Body of pancreas (tissue), 4 donors: ENCODE results near the gene THNSL1. TPM values are rescaled to one million over a fixed set of nuclear protein-coding genes. Genes with fewer than 3 reads are reported as not detected.
A peak's percentile ranks its signal among the peaks of the same experiment; 100 is the strongest.

Experiments
- ATAC-seq: fragments of 150-250 bp; one replicate; pipeline ENCODE4 v1.9.1; 2016
- DNase-seq, 4 donors: peaks; one replicate each; pipeline ENCODE4 v3.0.0-alpha.2; 2019
- H3K27ac ChIP-seq, 4 donors: fragments of 200-600 bp; sonication (generic); 1 replicate in 3 of 4; 2 replicates in 1 of 4; pipeline versions ENCODE4 v1.5.1 to v1.6.1; 2016 to 2019; ENCODE audit warnings: mild to moderate bottlenecking in 1 of 4, mixed read lengths in 1 of 4, moderate library complexity in 1 of 4
- H3K27me3 ChIP-seq, 2 donors: fragments of 200-600 bp; sonication (generic); one replicate each; pipeline ENCODE4 v1.6.0; 2016; ENCODE audit warnings: mild to moderate bottlenecking in 1 of 2
- H3K36me3 ChIP-seq, 2 donors: fragments of 200-600 bp; sonication (generic); replicated peaks in 1 of 2; 2 replicates each; pipeline ENCODE4 v1.5.1; 2016; ENCODE audit warnings: low read depth in 2 of 2; ENCODE audit not compliant: insufficient read depth in 1 of 2
- H3K4me1 ChIP-seq: fragments of 200-600 bp; sonication (generic); one replicate; pipeline ENCODE4 v1.6.0; 2016
- H3K4me3 ChIP-seq, 2 donors: fragments of 200-600 bp; sonication (generic); 1 replicate in 1 of 2; 2 replicates in 1 of 2; pipeline ENCODE4 v1.5.1; 2016 to 2019
- H3K9me3 ChIP-seq, 3 donors: fragments of 200-600 bp; sonication (generic); 1 replicate in 2 of 3; 2 replicates in 1 of 3; pipeline ENCODE4 v1.5.1; 2016
- CTCF ChIP-seq, 7 experiments: fragments of 450-650 bp in 4 of 7; fragments of 200-600 bp in 3 of 7; sonication (generic) in 3 of 7; IDR thresholded peaks; one replicate each; pipeline ENCODE4 v1.5.1; 2016 to 2019; ENCODE audit warnings: antibody characterized with exemption in 7 of 7
- POLR2A ChIP-seq, 3 donors: fragments of 450-650 bp; IDR thresholded peaks; one replicate each; pipeline ENCODE4 v1.6.1; 2016; ENCODE audit warnings: antibody characterized with exemption in 3 of 3, mild to moderate bottlenecking in 2 of 3
- WGBS, 2 donors: methylation state at CpG; one replicate each; pipeline ENCODE4 v1.1.5; 2017; 5-methylcytosine and 5-hydroxymethylcytosine counted together
- intact Hi-C: fragments of 100-400 bp; cut with DNase I; formaldehyde crosslinking; loops from one replicate; pipeline ENCODE4 v1.15.1; 2023
- total RNA-seq, 2 donors: library from RNA; depleted of rRNA; stranded (reverse); fragments of >200 nt; gene quantifications; one replicate each; pipeline ENCODE4 v1.1.0, GENCODE V29; 2016

THNSL1 gene
- total RNA-seq, 2 donors from 2014 or later, result under 0.01 to 4.9 TPM

- DNase-seq (no peak), ATAC-seq (no peak)
- Histone ChIP-seq H3K36me3 (no peaks in the 10 kb centered on the region), H3K4me1 (peaks cover 24% of the 10 kb centered on the region), H3K27ac (peak overlapping the region in 1 of 4 donors; percentile 86), H3K9me3 (no peaks in the 10 kb centered on the region), H3K4me3 (no peak overlapping the region), H3K27me3 (no peaks in the 10 kb centered on the region)
- TF ChIP-seq CTCF (IDR thresholded peaks at IDR 0.05), result no peak
- TF ChIP-seq POLR2A (IDR thresholded peaks at IDR 0.05), result no peak
- intact Hi-C loops, result no loop called here
- WGBS, 2 donors, result 91 to 92% methylated on average over 1 of the region's 1 CpG
These were observed 46.7 kb downstream of the THNSL1 start for GRCh38 chr10:25063157-25063556.

- WGBS, 2 donors, result 94 to 99% methylated on average over 8 of the region's 8 CpGs
- Histone ChIP-seq H3K36me3 (no peaks in the 10 kb centered on the region), H3K4me3 (no peak overlapping the region), H3K27me3 (no peaks in the 10 kb centered on the region), H3K4me1 (peaks cover 24% of the 10 kb centered on the region), H3K27ac (no peak overlapping the region), H3K9me3 (no peaks in the 10 kb centered on the region)
- ATAC-seq (no peak), DNase-seq (no peak)
- TF ChIP-seq CTCF (IDR thresholded peaks at IDR 0.05) (no peak), POLR2A (IDR thresholded peaks at IDR 0.05) (no peak)
- intact Hi-C loops, result no loop called here
These were observed 47.2 kb downstream of the THNSL1 start for GRCh38 chr10:25063644-25064043.

GRCh38 chr10:25064401-25064800, 48.0 kb downstream of the THNSL1 start:
- TF ChIP-seq POLR2A (IDR thresholded peaks at IDR 0.05), result no peak
- no peak for TF ChIP-seq CTCF (IDR thresholded peaks at IDR 0.05)

GRCh38 chr10:25065761-25066476, 49.5 kb downstream of the THNSL1 start:
- WGBS, 2 donors, result 87 to 93% methylated on average over 4 of the region's 4 CpGs
- intact Hi-C loops, result no loop called here
- H3K4me3 ChIP-seq, result no peak overlapping the region
- DNase-seq (no peak), ATAC-seq (no peak)
- H3K27me3 ChIP-seq, result no peaks in the 10 kb centered on the region
- H3K36me3 ChIP-seq, result no peaks in the 10 kb centered on the region
- peaks cover 17% of the 10 kb centered on the region for H3K4me1 ChIP-seq
- no peak for TF ChIP-seq CTCF (IDR thresholded peaks at IDR 0.05)
- no peak for TF ChIP-seq POLR2A (IDR thresholded peaks at IDR 0.05)
- H3K9me3 ChIP-seq, result no peaks in the 10 kb centered on the region
- H3K27ac ChIP-seq, result no peak overlapping the region

More at GRCh38 chr10:25064401-25064800, 48.0 kb downstream of the THNSL1 start:
- ATAC-seq, result no peak
- intact Hi-C loops, result no loop called here
- Histone ChIP-seq H3K36me3 (no peaks in the 10 kb centered on the region), H3K9me3 (no peaks in the 10 kb centered on the region), H3K27ac (no peak overlapping the region), H3K4me3 (no peak overlapping the region), H3K27me3 (no peaks in the 10 kb centered on the region), H3K4me1 (peaks cover 24% of the 10 kb centered on the region)
- DNase-seq, result no peak
- 90 to 92% methylated on average over 2 of the region's 2 CpGs for WGBS, 2 donors
